NCI-H1105 (cell line): Measurements from ENCODE around the gene KIAA1958.
"Not testable (repeated sequence)": the region's sequence is repeated elsewhere in the genome, so short reads cannot be mapped to it uniquely, and the experiment has no call there.

Source experiments
- DNase-seq: peaks from one replicate; lab custom pipeline; 2025; lab: John Stamatoyannopoulos, UW

Gene KIAA1958

GRCh38 chr9:112555844-112556482 is 69.3 kb downstream of the KIAA1958 start:
- no peak for DNase-seq

GRCh38 chr9:112556497-112557442 is 70.1 kb downstream of the KIAA1958 start:
- no peak for DNase-seq

GRCh38 chr9:112558476-112558875 is 71.8 kb downstream of the KIAA1958 start:
- DNase-seq = no peak

- no peak for DNase-seq
Observed at GRCh38 chr9:112558978-112559377, 72.4 kb downstream of the KIAA1958 start.

- DNase-seq = no peak
Observed at GRCh38 chr9:112559629-112560413, 73.2 kb downstream of the KIAA1958 start.

GRCh38 chr9:112562235-112562958 is 75.8 kb downstream of the KIAA1958 start:
- no peak for DNase-seq

GRCh38 chr9:112569186-112569585 is 82.6 kb downstream of the KIAA1958 start:
- DNase-seq = no peak

- DNase-seq = no peak
Observed at GRCh38 chr9:112570671-112571167, 84.1 kb downstream of the KIAA1958 start.

GRCh38 chr9:112571624-112572355 is 85.2 kb downstream of the KIAA1958 start:
- no peak for DNase-seq

GRCh38 chr9:112572416-112572815 is 85.8 kb downstream of the KIAA1958 start:
- no peak for DNase-seq

GRCh38 chr9:112574008-112574407 is 87.4 kb downstream of the KIAA1958 start:
- DNase-seq = no peak

GRCh38 chr9:112575107-112575506 is 88.5 kb downstream of the KIAA1958 start:
- DNase-seq = no peak

- no peak for DNase-seq
Observed at GRCh38 chr9:112581469-112582176, 95.0 kb downstream of the KIAA1958 start.

GRCh38 chr9:112582371-112583262 is 96.0 kb downstream of the KIAA1958 start:
- DNase-seq = no peak

- DNase-seq = no peak
Observed at GRCh38 chr9:112586599-112587155, 100.0 kb downstream of the KIAA1958 start.

- DNase-seq = not testable (repeated sequence)
Observed at GRCh38 chr9:112591875-112592274, 105.2 kb downstream of the KIAA1958 start.

GRCh38 chr9:112599732-112600131 is 113.1 kb downstream of the KIAA1958 start:
- DNase-seq = no peak

GRCh38 chr9:112601636-112602035 is 115.0 kb downstream of the KIAA1958 start:
- DNase-seq = no peak

GRCh38 chr9:112604790-112605189 is 118.2 kb downstream of the KIAA1958 start:
- DNase-seq = no peak
